HS-27A (cell line): ENCODE measurements around the gene BCO2.
"Not testable (repeated sequence)": the region's sequence is repeated elsewhere in the genome, so short reads cannot be mapped to it uniquely, and the experiment has no call there.

ENCODE experiments used
- DNase-seq: peaks from one replicate; pipeline ENCODE4 v3.0.0-alpha.2; 2012; ENCODE audit warnings: low read depth, missing footprints

BCO2 gene

DNA sequence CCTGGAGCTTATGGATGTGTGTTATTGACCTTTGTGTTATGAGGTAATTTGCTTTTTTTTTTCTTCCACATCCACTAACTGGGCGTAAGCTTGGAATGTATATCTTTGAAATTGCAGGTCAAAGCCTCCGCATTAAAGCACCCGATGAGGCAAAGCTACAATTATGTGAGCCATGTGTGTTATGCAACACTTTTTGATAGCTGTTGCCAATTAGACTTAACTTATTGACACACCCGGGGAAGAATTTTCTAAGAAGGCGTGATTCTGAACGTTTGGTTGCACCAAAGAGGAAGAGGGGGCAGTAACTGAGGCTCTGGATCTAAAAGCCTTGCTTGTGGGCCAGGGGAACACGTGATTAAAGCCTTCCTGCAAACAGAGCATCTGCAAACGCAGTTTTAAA, 8.8 kb upstream of the BCO2 start:
- DNase-seq = no peak

DNA sequence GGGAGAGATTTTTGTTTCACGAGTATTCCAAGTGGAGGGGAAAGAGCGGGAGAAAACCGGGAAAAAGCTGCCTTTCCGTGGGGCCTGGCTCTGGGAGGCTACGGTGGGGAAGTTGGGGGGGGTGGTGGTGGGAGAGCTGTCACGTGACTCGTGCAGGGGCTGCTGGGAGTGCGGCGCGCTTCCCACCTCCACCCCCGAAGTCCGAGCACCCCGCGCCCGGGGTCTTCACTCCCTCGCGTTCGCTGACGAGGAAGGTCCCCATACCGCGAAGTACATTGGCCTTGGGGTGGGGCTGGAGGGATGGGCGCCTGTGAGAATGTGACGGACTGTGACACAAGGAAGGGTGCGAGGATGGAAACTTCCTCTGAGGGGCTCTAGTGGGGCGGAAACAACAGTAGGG, 8.2 kb upstream of the BCO2 start, which contains the start of gene TEX12:
Gene TEX12 (plus strand): TSS at position 228 of the 400 bp plus-strand sequence. CDS start 1,897 bp downstream, outside the sequence.
- DNase-seq = no peak

DNA sequence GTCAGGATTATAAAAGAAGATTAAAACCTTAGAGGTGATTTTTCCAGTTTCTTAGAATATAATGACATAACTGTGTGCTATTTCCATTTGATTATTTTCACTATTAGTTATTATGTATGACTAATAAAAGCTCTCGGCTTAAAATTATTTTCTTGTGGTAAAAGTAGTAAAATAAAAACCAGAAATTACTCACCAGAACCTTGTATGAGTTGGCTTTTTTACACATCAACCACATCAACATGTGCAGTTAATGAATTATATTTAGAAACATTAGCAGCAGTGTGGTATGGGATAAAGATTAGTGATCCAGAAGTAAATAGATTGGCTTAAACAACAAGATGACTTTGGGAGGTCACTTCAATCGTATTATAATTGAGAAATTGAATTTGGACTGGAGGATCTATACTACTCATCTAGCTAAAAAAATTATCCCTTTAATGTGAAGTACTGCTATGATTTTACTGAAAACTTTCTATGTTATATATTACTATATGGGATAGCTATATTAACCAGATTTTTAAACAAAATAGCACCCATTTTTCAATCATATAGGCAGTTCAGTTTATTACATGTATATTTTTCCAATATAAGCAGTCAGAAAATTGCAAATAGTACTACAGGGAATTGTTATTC, 2.8 kb upstream of the BCO2 start:
- no peak for DNase-seq

DNA sequence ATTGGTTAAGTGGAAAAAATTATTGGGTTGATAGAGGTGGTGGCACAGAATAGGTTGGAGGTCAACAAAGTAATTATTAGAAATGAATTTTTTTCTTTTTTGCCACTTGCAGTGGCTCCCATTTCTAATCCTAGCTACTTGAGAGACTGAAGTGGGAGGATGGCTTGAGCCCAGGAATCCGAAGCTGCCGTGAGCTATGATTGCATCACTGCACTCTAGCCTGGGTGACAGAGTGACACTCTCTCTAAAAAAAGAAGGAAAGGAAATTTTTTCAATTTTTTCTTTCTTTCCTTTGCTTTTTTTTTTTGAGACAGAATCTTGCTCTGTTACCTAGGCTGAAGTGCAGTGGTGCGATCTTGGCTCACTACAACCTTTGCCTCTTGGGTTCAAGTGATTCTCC, 2.2 kb upstream of the BCO2 start:
- no peak for DNase-seq

DNA sequence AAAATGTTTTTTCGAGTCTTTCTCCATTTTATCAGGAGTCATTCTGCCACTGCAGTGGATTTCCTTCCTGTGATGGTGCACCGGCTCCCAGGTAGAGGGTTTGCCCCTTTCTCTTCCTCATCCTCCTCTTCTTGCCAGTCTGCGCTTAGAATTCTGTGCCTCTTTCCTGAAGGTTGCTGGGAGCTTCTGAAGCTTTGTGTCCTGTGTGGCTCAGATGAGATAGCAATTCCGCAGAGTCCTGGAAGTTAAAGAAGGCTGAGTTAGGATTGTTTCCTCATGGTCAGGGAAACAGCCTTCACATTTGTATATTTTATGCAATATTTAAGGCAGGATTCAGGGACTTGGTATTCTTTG, 264 bp downstream of the BCO2 start:
- DNase-seq = no peak

DNA sequence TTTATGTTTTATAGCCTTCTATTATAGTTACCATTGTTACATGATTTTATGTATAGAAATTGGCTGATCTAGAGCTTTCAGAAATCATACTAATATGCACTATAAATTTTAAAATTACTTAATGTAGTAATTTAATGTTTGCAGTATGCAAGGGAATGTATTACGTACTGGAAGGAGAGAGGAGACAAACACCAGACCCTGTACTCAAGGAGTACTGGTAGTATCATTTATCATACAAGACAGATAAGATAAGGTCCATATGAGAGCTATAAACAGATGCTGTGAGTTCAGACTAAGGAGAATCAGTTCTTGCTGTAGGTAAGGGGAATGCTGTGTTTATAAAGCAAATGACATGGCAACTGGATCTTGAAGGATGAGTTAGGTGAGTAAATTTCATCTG, 765 bp downstream of the BCO2 start:
- DNase-seq = no peak

DNA sequence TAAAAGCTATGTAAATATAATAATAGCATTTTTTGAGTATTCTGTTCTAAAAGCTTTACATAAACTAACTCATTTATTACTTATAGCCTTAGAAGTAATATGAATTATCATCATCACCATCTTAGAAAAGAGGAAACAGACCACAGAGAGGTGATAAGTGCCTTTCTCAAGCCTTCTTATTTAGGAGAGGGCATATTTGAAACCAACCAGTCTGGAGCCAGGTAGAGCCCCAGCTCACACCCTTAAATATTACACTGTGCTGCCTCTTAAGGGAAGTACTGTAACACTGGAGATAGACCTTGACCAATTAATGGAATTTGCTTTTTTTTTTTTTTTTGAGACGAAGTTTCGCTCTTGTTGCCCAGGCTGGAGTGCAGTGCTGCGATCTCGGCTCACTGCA, 2.3 kb downstream of the BCO2 start:
- DNase-seq = no peak

DNA sequence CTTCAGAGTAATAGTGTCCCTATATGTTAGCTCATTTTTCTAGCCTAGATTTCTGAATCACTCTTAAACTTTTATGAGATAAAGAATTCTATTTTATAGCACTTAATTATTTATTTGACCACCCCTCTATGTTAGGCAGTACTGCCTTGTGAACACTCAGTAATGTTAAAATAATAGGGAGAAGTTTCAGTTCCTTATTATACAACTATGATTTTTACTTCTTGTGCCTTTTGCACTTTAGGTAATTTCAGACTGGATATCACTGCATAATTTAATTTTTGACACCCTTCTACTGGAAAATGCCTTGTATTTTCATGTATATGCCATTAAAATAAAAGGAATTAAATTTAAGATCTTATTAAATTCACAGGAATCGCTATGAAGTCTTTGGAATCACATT, 3.1 kb downstream of the BCO2 start:
- DNase-seq = no peak

DNA sequence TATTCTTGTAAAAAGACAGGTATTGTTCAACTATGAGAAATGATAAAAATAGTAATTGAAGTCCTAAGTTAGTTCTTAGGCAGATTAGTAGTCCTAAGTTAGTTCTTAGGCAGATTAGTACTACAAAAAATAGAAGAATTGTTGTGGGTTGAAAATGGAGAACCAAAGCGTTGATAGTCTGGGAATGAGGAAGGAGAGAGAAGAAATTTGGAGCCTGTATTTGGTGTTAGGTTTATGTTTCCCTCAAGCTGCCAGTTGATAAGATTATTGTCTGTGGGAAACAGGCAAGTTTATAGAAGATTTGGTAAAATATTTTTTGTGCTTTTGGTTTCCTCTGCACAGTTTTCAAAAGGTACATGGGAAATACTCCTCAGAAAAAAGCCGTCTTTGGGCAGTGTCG, 3.6 kb downstream of the BCO2 start:
- DNase-seq = no peak

DNA sequence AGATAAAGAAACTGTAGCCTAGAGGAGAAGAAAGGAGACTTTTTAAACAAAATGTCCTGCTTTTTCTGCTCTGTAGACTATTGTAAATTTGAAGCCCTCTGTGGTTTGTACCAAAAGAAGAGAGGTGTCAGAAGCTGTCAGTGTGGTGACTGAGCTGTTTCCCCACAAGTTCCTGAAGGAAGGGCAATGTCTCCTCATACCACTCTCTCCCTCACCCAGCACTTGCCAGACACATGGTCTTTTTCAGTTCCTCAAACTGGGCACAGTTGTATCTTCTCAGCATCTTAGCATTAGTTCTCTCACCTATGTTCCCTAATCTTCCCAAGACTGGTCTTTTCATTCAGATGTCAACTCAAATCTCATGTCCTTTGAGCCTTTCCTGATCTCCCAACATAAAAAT, 4.3 kb downstream of the BCO2 start:
- DNase-seq = no peak

DNA sequence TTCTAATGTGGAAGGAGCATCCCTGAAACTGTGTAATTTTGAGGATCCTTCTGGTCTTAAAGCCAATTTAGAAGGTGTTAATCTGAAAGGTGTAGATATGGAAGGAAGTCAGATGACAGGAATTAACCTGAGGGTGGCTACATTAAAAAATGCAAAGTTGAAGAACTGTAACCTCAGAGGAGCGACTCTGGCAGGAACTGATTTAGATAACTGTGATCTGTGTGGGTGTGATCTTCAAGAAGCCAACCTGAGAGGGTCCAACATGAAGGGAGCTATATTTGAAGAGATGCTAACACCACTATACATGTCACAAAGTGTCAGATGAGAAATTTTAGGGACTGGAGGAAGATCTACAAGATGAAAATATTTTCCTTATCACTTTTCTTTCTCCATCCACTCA, 7.6 kb downstream of the BCO2 start:
- DNase-seq = no peak

DNA sequence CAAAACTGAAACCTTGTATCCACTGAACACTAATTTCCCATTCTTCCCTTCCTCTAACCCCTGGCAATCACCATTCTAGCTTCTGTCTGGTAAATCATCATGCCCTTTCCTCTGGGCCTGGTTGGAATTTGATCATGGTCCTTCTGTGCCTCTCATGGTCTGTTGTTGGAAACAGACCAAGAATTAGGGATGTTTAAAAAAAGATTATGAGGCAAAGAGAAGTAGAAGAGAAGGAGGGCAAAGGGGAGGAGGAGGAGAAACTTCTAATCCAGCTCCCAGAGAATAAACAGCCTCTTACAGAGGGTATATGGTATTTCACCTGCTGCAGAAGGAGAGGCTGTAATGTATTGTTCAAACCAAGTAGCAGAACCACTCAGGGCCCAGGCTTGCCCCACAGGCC, 10.6 kb downstream of the BCO2 start:
- no peak for DNase-seq

DNA sequence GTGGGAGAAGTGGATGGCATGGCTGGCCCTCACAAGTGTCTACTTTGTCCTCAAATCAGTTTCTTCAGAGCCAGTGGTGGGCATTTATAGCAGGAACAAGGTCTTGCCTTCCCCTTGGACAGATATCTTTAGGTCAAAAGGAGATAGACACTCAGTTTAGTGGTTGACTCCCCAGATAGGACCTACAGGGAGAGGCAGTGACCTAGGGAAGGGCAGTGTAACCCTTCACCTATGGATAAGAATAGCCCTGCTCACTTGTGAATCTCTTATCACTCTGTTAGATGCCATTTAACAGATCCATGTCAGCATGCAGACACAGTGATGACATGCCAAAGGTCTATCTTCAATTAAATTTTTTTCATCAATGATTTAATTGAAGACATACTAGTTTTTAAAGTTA, 11.0 kb downstream of the BCO2 start:
- no peak for DNase-seq

DNA sequence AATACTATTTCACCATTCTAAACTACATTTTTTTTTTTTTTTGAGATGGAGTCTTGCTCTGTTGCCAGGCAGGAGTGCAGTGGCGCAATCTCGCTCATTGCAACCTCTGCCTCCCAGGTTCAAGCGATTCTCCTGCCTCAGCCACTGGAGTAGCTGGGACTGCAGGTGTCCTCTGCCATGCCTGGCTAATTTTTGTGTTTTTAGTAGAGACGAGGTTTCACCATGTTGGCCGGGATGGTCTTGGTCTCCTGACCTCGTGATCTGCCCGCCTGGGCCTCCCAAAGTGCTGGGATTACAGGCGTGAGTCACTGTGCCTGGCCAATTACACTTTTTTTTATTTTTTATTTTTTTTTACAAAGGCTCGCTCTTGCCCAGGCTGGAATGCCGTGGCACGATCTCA, 19.8 kb downstream of the BCO2 start:
- not testable (repeated sequence) for DNase-seq

DNA sequence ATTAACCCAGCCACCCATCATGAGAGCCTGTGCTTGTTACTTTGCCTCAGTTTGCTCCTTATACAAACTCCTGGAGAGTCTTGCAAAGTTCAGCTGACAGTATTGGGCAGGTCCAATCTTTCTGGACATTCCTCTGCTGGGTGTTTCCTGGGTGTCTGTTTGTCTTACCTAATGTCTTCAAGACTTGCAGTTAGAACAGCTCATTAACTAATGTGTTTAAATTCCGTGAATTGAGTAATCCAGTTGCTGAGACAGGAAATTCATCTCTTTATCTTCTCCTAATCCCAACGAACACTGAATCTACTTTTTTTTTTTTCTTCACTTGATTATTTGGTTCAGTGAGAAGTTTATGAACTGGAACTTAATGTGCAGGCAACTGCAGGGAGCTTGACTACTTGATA, 20.6 kb downstream of the BCO2 start:
- DNase-seq = no peak

DNA sequence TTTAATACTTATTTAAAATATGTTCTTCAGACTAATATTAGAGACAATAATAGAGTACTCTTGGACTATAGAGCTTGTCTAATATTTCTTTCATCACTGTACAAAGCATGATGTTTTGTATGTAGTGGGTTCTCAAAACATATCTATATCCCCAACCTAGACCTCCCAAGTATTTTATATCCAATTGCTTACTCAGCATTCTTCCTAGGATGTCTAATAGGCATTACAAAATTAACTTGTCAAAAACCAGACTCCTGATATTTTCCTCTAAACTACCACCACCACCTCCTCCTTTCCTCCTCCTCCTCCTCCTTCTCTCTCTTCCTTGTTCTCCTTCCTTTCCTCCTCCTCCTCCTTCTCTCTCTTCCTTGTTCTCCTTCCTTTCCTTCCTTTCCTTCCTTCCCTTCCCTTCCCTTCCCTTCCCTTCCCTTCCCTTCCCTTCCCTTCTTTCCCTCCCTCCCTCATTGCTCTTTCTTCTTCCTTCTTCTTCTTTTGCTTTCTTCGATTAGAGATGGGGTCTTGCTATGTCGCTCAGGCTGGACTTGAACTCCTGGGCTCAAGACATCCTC, 21.3 kb downstream of the BCO2 start:
- DNase-seq = no peak

DNA sequence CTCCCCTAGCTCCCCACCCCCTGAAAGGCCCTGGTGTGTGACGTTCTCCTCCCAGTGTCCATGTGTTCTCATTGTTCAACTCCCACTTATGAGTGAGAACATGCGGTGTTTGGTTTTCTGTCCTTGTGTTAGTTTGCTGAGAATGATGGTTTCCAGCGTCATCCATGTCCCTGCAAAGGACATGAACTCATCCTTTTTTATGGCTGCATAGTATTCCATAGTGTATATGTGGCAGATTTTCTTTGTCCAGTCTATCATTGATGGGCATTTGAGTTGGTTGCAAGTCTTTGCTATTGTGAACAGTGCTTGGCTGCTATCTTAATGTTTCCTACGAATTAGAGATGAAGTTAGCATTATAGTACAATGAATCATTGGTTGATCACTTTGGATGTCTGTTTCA, 23.8 kb downstream of the BCO2 start:
- not testable (repeated sequence) for DNase-seq

DNA sequence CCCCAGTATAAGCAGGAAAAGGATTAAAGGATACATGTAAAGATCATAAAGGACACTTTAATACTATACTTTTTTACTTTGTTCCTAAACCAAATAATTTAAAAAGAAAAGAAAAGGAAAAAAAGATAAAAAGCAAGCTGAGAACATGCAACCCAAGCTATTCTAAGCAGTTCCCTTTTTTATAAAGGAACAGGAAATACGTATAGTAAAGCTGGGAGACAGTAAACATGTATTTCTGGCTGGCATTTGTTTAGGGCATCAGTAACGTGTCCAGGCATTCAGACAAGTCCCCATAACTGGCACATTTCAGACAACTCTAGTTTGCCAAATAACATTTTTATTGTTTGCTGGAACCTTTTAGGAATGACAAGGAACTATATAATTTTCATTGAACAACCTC, 24.9 kb downstream of the BCO2 start:
- no peak for DNase-seq

DNA sequence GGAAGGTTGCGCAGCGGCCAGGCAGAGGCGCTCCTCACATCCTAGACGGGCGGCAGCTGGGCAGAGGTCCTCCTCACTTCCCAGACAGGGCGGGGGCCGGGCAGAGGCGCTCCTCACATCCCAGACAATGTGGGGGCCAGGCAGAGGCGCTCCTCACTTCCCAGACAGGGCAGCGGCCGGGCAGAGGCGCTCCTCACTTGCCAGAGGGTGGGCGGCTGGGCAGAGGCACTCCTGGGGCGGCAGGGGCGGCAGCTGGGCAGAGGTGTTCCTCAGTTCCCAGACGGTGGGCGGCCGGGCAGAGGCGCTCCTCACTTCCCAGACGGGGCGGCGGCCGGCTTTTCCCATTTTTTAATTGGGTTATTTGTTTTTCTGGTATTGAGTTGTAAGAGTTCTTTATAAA, 30.8 kb downstream of the BCO2 start:
- DNase-seq = no peak

DNA sequence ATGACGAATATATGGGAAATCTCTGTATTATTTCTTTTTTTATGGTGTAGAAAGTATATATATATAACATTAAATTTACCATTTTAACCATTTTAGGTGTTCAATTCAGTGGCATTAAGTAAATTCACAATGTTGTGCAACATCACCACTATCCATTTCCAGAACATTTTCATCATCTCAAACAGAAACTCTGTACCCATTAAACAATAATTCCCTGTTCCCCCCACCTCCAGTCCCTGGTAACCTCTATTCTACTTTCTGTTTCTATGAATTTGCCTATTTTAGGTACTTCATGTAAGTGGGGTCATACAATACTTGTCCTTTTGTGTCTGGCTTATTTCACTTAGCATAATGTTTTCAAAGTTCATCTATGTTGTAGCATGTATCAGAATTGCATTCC, 35.6 kb downstream of the BCO2 start:
- DNase-seq = no peak

DNA sequence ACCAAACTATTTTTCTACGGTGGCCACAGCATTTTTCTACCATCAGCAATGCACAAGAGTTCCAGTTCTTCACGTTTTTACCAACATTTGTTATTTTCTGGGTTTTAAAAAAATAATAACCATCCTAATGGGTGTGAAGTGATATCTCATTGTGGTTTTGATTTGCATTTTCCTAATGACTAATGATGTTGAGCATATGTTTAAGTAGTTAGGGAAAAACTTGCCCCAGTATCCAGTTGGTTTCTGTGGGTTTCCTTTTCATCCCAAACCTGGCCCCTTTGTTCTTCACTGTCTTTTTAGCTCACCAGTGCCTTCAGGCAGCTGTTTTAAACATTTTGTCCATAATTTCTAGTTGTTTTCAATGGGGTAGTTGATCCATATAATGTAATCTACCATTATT, 36.2 kb downstream of the BCO2 start:
- no peak for DNase-seq

DNA sequence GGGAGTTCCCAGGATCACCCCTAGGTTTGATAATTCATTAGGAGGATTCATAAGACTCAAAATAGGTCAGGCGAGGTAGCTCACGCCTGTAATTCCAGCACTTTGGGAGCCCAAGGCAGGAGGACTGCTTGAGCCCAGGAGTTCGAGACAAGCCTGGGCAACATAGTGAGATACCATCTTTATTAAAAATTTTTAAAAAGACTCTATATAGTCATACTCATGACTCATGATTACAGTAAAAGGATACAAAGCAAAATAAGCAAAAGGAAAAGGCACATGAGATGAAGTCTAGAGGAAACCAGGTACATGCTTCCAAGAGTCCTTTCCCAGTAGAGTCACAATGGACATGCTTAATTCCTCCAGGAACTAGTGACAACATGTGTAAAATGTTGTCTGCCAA, 37.0 kb downstream of the BCO2 start:
- no peak for DNase-seq

DNA sequence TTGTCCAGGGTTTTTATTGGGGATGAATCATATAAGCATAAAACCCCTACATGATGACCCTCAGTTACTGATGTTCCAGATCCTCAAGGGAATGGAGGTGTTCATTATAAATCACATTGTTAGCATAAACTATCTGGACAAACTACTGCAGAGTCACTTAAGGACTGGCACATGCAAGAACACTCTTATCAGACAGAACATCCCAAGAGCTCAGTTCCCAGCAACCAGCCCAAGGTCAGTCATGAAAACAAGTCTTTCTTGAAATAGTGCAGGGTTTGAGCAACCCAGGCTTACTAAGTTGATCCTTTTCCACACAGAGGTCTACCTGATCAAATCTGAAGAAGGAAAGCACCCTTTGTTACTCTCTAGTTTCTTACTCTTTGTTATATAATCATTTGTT, 37.4 kb downstream of the BCO2 start:
- no peak for DNase-seq

DNA sequence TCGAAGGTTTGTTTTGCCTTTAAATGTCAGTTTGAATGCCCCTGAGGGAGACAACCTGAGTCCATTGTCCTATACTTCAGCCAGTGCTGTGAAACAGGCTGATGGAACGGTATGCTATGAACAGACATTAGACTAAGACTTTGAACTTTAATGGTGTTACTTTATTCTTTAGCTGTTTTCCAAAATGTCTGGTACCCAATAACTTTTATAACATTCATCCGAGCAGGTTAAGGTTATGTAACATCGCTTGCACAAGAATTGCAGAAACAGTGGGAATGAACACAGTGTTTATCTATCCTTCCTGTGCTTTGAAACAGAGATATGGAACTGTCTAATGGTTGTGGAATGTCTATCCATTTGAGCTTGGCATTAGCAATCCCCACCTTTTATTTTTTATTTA, 38.4 kb downstream of the BCO2 start:
- no peak for DNase-seq

DNA sequence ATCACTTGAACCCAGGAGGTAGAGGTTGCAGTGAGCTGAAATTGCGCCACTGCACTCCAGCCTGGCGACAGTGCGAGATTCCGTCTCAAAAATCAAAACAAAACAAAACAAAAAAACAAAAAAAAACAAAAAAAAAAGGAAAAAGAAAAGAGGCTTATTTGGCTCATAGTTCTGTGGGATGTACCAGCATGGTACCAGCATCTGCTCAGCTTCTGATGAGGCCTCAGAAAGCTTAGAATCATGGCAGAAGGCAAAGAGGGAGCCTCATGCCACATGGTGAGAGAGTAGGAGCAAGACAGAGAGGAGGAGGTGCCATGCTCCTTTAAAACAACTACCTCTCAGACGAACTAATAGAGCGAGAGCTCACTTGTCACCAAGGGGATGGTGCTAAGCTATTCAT, 40.3 kb downstream of the BCO2 start:
- DNase-seq = no peak
